Stimulated activated CD8-positive, alpha-beta memory T cell treated with anti-CD3 and anti-CD28 coated beads, Interleukin-12 subunit alpha, Interleukin-12 subunit beta, amount 100 ng/mL, for 4 hours (primary cell): ENCODE results near the gene GSTM4.
"Not testable (repeated sequence)": the region's sequence is repeated elsewhere in the genome, so short reads cannot be mapped to it uniquely, and the experiment has no call there.

Source experiments
- DNase-seq: peaks from one replicate; pipeline ENCODE4 v3.0.0-alpha.2; 2020; ENCODE audit warnings: low read depth

Gene GSTM4

GRCh38 chr1:109667452-109668122 lies 11.7 kb downstream of the GSTM4 start, which contains the start of gene GSTM2:
GSTM2 (plus strand) TSS chr1:109668057; CDS start chr1:109668116, 59 bp downstream.
- DNase-seq: peak; percentile 51

- no peak for DNase-seq
Observed at GRCh38 chr1:109668123-109668775, 12.3 kb downstream of the GSTM4 start.

GRCh38 chr1:109669246-109669948 lies 13.5 kb downstream of the GSTM4 start:
- DNase-seq: no peak

GRCh38 chr1:109669949-109670302 lies 14.0 kb downstream of the GSTM4 start:
- not testable (repeated sequence) for DNase-seq

GRCh38 chr1:109671067-109671466 lies 15.2 kb downstream of the GSTM4 start:
- no peak for DNase-seq

- not testable (repeated sequence) for DNase-seq
Observed at GRCh38 chr1:109673861-109674260, 18.0 kb downstream of the GSTM4 start.

- DNase-seq: not testable (repeated sequence)
Observed at GRCh38 chr1:109676683-109677381, 20.9 kb downstream of the GSTM4 start.

GRCh38 chr1:109677459-109677858 lies 21.6 kb downstream of the GSTM4 start:
- DNase-seq: no peak

GRCh38 chr1:109678637-109679036 lies 22.7 kb downstream of the GSTM4 start:
- DNase-seq: not testable (repeated sequence)

GRCh38 chr1:109684777-109685176 lies 28.9 kb downstream of the GSTM4 start:
- DNase-seq: not testable (repeated sequence)

GRCh38 chr1:109685399-109685798 lies 29.5 kb downstream of the GSTM4 start:
- DNase-seq: not testable (repeated sequence)

- not testable (repeated sequence) for DNase-seq
Observed at GRCh38 chr1:109685890-109686289, 30.0 kb downstream of the GSTM4 start.

GRCh38 chr1:109687109-109687508 lies 31.2 kb downstream of the GSTM4 start:
- DNase-seq: not testable (repeated sequence)

GRCh38 chr1:109687641-109688499 lies 32.0 kb downstream of the GSTM4 start, which contains the start of gene GSTM1:
GSTM1 (plus strand) TSS chr1:109687817; CDS start chr1:109687874, 57 bp downstream.
- DNase-seq: peak; percentile 74

- DNase-seq: no peak
Observed at GRCh38 chr1:109689844-109690405, 34.0 kb downstream of the GSTM4 start.

- no peak for DNase-seq
Observed at GRCh38 chr1:109691759-109692158, 35.9 kb downstream of the GSTM4 start.

GRCh38 chr1:109694400-109694799 lies 38.5 kb downstream of the GSTM4 start:
- not testable (repeated sequence) for DNase-seq

GRCh38 chr1:109695138-109695537 lies 39.2 kb downstream of the GSTM4 start:
- DNase-seq: not testable (repeated sequence)

- DNase-seq: no peak
Observed at GRCh38 chr1:109697066-109697465, 41.2 kb downstream of the GSTM4 start.

GRCh38 chr1:109697861-109698260 lies 42.0 kb downstream of the GSTM4 start:
- DNase-seq: not testable (repeated sequence)

- not testable (repeated sequence) for DNase-seq
Observed at GRCh38 chr1:109702940-109703339, 47.0 kb downstream of the GSTM4 start.
